Endothelial cell of umbilical vein (primary cell): ENCODE results near the gene PTPN22. TPM values are rescaled to one million over a fixed set of nuclear protein-coding genes. Genes with fewer than 3 reads are reported as not detected.

Experiments
- BruUV-seq: library from RNA; stranded (reverse); fragments of 400-500 nt; replicated peaks from 2 replicates; lab custom pipeline; 2021; lab: Mats Ljungman, UMichigan
- CTCF ChIA-PET: fragments of 300-600, 350-600 bp; sonication (Branson Sonifier 250); formaldehyde crosslinking; loops from one replicate; lab custom pipeline; 2021; ENCODE audit warnings: antibody characterized with exemption, inconsistent platforms; lab: Charles Lee
- POLR2A ChIA-PET: fragments of 300-600, 350-600 bp; sonication (Branson Sonifier 250); formaldehyde crosslinking; loops from one replicate; lab custom pipeline; 2021; ENCODE audit warnings: antibody characterized with exemption, inconsistent platforms; lab: Charles Lee
- DNase-seq: peaks from one replicate; pipeline ENCODE4 v3.0.0-alpha.2; 2011; ENCODE audit warnings: low read depth, low spot score
- FAIRE-seq: peaks from 2 replicates; lab custom pipeline; 2011; peaks lifted over from hg19 to GRCh38; lab: Jason Lieb, UNC
- H2AFZ ChIP-seq: 2 replicates; pipeline ENCODE4 v1.6.0; 2012; ENCODE audit warnings: low read depth, low read length, control low read depth, inconsistent platforms
- H3K27ac ChIP-seq: 2 replicates; pipeline ENCODE4 v1.5.1; 2011; ENCODE audit warnings: low read depth, mild to moderate bottlenecking, control low read depth, low read length, moderate library complexity; ENCODE audit not compliant: insufficient read depth
- H3K27me3 ChIP-seq, 2 experiments: 2 replicates each; pipeline versions ENCODE4 v1.6.0 to v1.6.1; 2011; ENCODE audit warnings: low read length in 2 of 2, mixed read lengths in 1 of 2; ENCODE audit not compliant: control insufficient read depth in 2 of 2, insufficient read depth in 2 of 2
- H3K36me3 ChIP-seq, 2 experiments: 2 replicates in 1 of 2; 3 replicates in 1 of 2; pipeline ENCODE4 v1.5.1; 2011; ENCODE audit warnings: low read length in 2 of 2, mild to moderate bottlenecking in 1 of 2, moderate library complexity in 1 of 2; ENCODE audit not compliant: control insufficient read depth in 2 of 2, insufficient read depth in 2 of 2; ENCODE audit errors: extremely low read depth in 1 of 2
- H3K4me1 ChIP-seq: 3 replicates; pipeline ENCODE4 v1.5.1; 2011; ENCODE audit warnings: mild to moderate bottlenecking, low read length; ENCODE audit not compliant: control insufficient read depth, insufficient read depth; ENCODE audit errors: extremely low read depth
- H3K4me2 ChIP-seq: 2 replicates; pipeline ENCODE4 v1.6.1; 2011; ENCODE audit warnings: low read length, control low read depth, mixed read lengths; ENCODE audit not compliant: insufficient read depth
- H3K4me3 ChIP-seq, 3 experiments: fragments of 200-600 bp in 1 of 3; sonication (generic), shearing (Covaris generic) in 1 of 3; replicated peaks in 1 of 3; 2 replicates each; pipeline ENCODE4 v1.5.1; 2011 to 2016; ENCODE audit warnings: control low read depth in 3 of 3, low read length in 3 of 3, mild to moderate bottlenecking in 2 of 3, inconsistent platforms in 1 of 3, low read depth in 1 of 3, moderate library complexity in 1 of 3; ENCODE audit not compliant: insufficient read depth in 1 of 3
- H3K79me2 ChIP-seq: 2 replicates; pipeline ENCODE4 v1.6.0; 2012; ENCODE audit warnings: low read length, inconsistent platforms; ENCODE audit not compliant: control insufficient read depth, insufficient read depth
- H3K9ac ChIP-seq: replicated peaks from 2 replicates; pipeline ENCODE3; 2011; ENCODE audit warnings: low read length, control low read depth; ENCODE audit not compliant: insufficient read depth; ENCODE audit errors: extremely low read depth
- H3K9me1 ChIP-seq: replicated peaks from 3 replicates; pipeline ENCODE4 v1.6.0; 2011; ENCODE audit warnings: mild to moderate bottlenecking, low read length; ENCODE audit not compliant: control insufficient read depth, insufficient read depth; ENCODE audit errors: extremely low read depth
- H3K9me3 ChIP-seq: replicated peaks from 2 replicates; pipeline ENCODE4 v1.5.1; 2012; ENCODE audit warnings: low read length, inconsistent platforms; ENCODE audit not compliant: control insufficient read depth, insufficient read depth
- H4K20me1 ChIP-seq: replicated peaks from 2 replicates; pipeline ENCODE3; 2011; ENCODE audit warnings: mild to moderate bottlenecking, low read length; ENCODE audit not compliant: control insufficient read depth, insufficient read depth; ENCODE audit errors: extremely low read depth
- EZH2 ChIP-seq: IDR thresholded peaks from 2 replicates; pipeline ENCODE4 v1.6.1; 2012; ENCODE audit warnings: borderline replicate concordance, low read depth, mild to moderate bottlenecking, moderate library complexity, low read length, inconsistent platforms; ENCODE audit not compliant: severe bottlenecking
- FOS ChIP-seq: IDR thresholded peaks from 2 replicates; pipeline ENCODE4 v1.6.1; 2011; ENCODE audit warnings: mild to moderate bottlenecking, low read length, moderate library complexity, borderline replicate concordance; ENCODE audit not compliant: insufficient read depth
- GATA2 ChIP-seq: IDR thresholded peaks from 2 replicates; pipeline ENCODE4 v1.7.0; 2011; ENCODE audit warnings: low read depth, mild to moderate bottlenecking, moderate library complexity, mixed read lengths, low read length; ENCODE audit not compliant: insufficient read length, insufficient read depth
- JUN ChIP-seq: IDR thresholded peaks from 2 replicates; pipeline ENCODE4 v1.6.1; 2011; ENCODE audit warnings: borderline replicate concordance, low read depth; ENCODE audit not compliant: insufficient read length, insufficient read depth
- MAX ChIP-seq: IDR thresholded peaks from 2 replicates; pipeline ENCODE4 v1.6.1; 2011; ENCODE audit not compliant: insufficient read depth, insufficient read length
- MYC ChIP-seq: IDR thresholded peaks from one replicate; pipeline ENCODE4 v1.6.1; 2011; ENCODE audit warnings: mild to moderate bottlenecking, low read depth, low read length
- POLR2A ChIP-seq: IDR thresholded peaks from 2 replicates; pipeline ENCODE4 v1.6.1; 2012; ENCODE audit warnings: low read depth, mild to moderate bottlenecking, control low read depth, low read length
- POLR2AphosphoS5 ChIP-seq: IDR thresholded peaks from 2 replicates; pipeline ENCODE4 v1.6.1; 2012; ENCODE audit warnings: low read depth, mild to moderate bottlenecking, control low read depth, low read length, moderate library complexity; ENCODE audit not compliant: insufficient read depth
- dilution Hi-C: fragments of 300-500 bp; cut with MboI; formaldehyde crosslinking; loops from one replicate; pipeline ENCODE4 v1.15.0; 2019; ENCODE audit warnings: low sequenced_read_pairs; ENCODE audit not compliant: extremely low pct_ligation_motif_present
- intact Hi-C: fragments of 100-400 bp; cut with micrococcal nuclease; formaldehyde crosslinking; loops from one replicate; pipeline ENCODE4 v1.10.0; 2022
- polyA plus RNA-seq, 4 experiments: library from polyadenylated mRNA; depleted of rRNA in 3 of 4; stranded (reverse) in 3 of 4; unstranded in 1 of 4; fragments of >200 nt; gene quantifications; 2 replicates each; pipeline versions ENCODE4 v1.2.1 to v1.2.3, GENCODE V29; 2011 to 2012; ENCODE audit warnings: missing spikeins in 1 of 4
- total RNA-seq: library from RNA; stranded (reverse); gene quantifications from 2 replicates; pipeline ENCODE4 v1.2.3, GENCODE V29; 2021
- TF ChIP-seq, protein P1 (sequence below), 2 donors: IDR thresholded peaks; 1 replicate in 1 of 2; 2 replicates in 1 of 2; pipeline ENCODE4 v1.5.1; 2011; ENCODE audit warnings: low read length in 2 of 2, mild to moderate bottlenecking in 2 of 2, moderate library complexity in 2 of 2, control low read depth in 1 of 2, inconsistent platforms in 1 of 2, low read depth in 1 of 2; ENCODE audit not compliant: insufficient read depth in 1 of 2; ENCODE audit errors: extremely low read depth in 1 of 2

The PTPN22 gene
- total and polyA plus RNA-seq, 2 donors (not counting 3 experiments of a cell fraction or from before 2014, with no cell fraction given): not detected

DNA sequence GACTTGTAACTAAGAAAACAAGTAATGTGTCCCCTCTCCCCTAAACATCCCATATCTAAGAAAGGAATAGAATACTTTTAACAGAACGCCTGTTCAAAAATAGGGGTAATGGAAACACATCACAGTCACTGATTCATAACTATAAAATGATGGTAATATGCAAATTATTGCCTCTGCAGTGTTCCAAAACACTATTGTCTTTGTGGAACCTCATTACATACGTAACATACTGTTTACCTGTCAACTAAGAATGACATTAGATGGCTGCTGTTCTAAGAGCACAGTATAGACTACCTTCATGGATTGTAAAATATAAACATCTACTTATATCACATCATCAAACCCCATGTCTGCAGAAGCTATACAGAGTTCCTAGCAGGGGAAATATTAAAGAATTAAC, 19.3 kb upstream of the PTPN22 start:
- Histone ChIP-seq H3K9ac (no peak overlapping the region), H3K4me3 (no peak overlapping the region), H3K79me2 (no peaks in the 10 kb centered on the region), H3K9me3 (no peaks in the 10 kb centered on the region), H3K9me1 (no peaks in the 10 kb centered on the region), H3K36me3 (peaks cover 0 to 4% of the 10 kb centered on the region in 2 experiments), H3K4me2 (no peak overlapping the region), H4K20me1 (no peaks in the 10 kb centered on the region), H3K27ac (no peak overlapping the region), H3K4me1 (no peaks in the 10 kb centered on the region), H3K27me3 (no peaks in the 10 kb centered on the region), H2AFZ (no peak overlapping the region)
- no TSS peak for BruUV-seq
- dilution Hi-C loops (no loop called here), intact Hi-C loops (no loop called here)
- ChIA-PET POLR2A (interaction anchor here (0.6 kb wide), 1 partner anchor 1471 kb away, joined by 3 read pairs; no protein-coding TSS in a partner anchor), CTCF (interaction anchor here (0.9 to 1.3 kb wide), 2 partner anchors 10 to 23 kb away, joined by 3 to 4 read pairs; no protein-coding TSS in a partner anchor)
- no peak for FAIRE-seq
- no peak for DNase-seq
- TF ChIP-seq MYC (no peak), GATA2 (no peak)

GRCh38 chr1:113887402-113888175, 16.1 kb upstream of the PTPN22 start, which contains the start of gene BCL2L15:
Gene BCL2L15 (minus strand): TSS chr1:113887581. CDS start chr1:113887375, 206 bp downstream.
- POLR2A ChIA-PET: no interaction called here
- Histone ChIP-seq H3K4me1 (no peaks in the 10 kb centered on the region), H3K9me3 (no peaks in the 10 kb centered on the region), H3K79me2 (no peaks in the 10 kb centered on the region), H3K9ac (no peak within 1 kb of the TSS), H3K4me2 (no peak within 1 kb of the TSS), H3K9me1 (no peaks in the 10 kb centered on the region), H3K27ac (no peak within 1 kb of the TSS), H3K36me3 (no peaks in the 10 kb centered on the region), H3K27me3 (no peaks in the 10 kb centered on the region), H4K20me1 (no peaks in the 10 kb centered on the region), H2AFZ (no peak within 1 kb of the TSS), H3K4me3 (no peak within 1 kb of the TSS)
- no TSS peak for BruUV-seq
- FAIRE-seq: no peak
- intact Hi-C loops: no loop called here
- DNase-seq: no peak
- no peak for TF ChIP-seq FOS
- no peak for TF ChIP-seq POLR2AphosphoS5
- no peak for TF ChIP-seq EZH2
- TF ChIP-seq POLR2A: no peak
- no peak for TF ChIP-seq GATA2
- TF ChIP-seq MYC: no peak
- no peak for TF ChIP-seq MAX
- TF ChIP-seq JUN: no peak
- TF ChIP-seq, protein P1, sequence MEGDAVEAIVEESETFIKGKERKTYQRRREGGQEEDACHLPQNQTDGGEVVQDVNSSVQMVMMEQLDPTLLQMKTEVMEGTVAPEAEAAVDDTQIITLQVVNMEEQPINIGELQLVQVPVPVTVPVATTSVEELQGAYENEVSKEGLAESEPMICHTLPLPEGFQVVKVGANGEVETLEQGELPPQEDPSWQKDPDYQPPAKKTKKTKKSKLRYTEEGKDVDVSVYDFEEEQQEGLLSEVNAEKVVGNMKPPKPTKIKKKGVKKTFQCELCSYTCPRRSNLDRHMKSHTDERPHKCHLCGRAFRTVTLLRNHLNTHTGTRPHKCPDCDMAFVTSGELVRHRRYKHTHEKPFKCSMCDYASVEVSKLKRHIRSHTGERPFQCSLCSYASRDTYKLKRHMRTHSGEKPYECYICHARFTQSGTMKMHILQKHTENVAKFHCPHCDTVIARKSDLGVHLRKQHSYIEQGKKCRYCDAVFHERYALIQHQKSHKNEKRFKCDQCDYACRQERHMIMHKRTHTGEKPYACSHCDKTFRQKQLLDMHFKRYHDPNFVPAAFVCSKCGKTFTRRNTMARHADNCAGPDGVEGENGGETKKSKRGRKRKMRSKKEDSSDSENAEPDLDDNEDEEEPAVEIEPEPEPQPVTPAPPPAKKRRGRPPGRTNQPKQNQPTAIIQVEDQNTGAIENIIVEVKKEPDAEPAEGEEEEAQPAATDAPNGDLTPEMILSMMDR (IDR thresholded peaks at IDR 0.05; ENCODE audit: extremely low read depth in 1 of 2, insufficient read depth in 1 of 2, low read depth in 1 of 2, low read length in 2 of 2): no peak
- CTCF ChIA-PET: interaction anchor here (1.5 kb wide), 1 partner anchor 9 kb away, joined by 3 read pairs; no protein-coding TSS in a partner anchor
- dilution Hi-C loops: no loop called here
